HCT116 (cell line): ENCODE results near the gene SSUH2. TPM values are rescaled to one million over a fixed set of nuclear protein-coding genes. Genes with fewer than 3 reads are reported as not detected.
A peak's percentile ranks its signal among the peaks of the same experiment; 100 is the strongest.

Source experiments
- ATAC-seq: fragments of 200-7000 bp; cut with Tn5 transposase; 2 replicates; pipeline ENCODE4 v1.9.1; 2020; ENCODE audit warnings: mild to moderate bottlenecking, moderate library complexity
- BruUV-seq: library from RNA; stranded (reverse); fragments of 400-500 nt; replicated peaks from 2 replicates; lab custom pipeline; 2021; lab: Mats Ljungman, UMichigan
- CTCF ChIA-PET: fragments of 300-600 bp; sonication (Branson Sonifier 250); formaldehyde crosslinking; loops from one replicate; lab custom pipeline; 2021; ENCODE audit warnings: antibody characterized with exemption; lab: Charles Lee
- POLR2A ChIA-PET: fragments of 300-600, 350-600 bp; sonication (Branson Sonifier 250); formaldehyde crosslinking; loops from one replicate; lab custom pipeline; 2021; ENCODE audit warnings: antibody characterized with exemption; lab: Charles Lee
- RAD21 ChIA-PET, 2 experiments: fragments of 300-600 bp; sonication (Branson Sonifier 250); formaldehyde crosslinking; loops; one replicate each; lab custom pipeline; 2023; ENCODE audit warnings: low total read pairs in 2 of 2; ENCODE audit not compliant: uncharacterized antibody in 2 of 2, unreplicated experiment in 2 of 2, low non-redundant PET in 1 of 2; lab: Charles Lee
- DNase-seq: peaks from one replicate; pipeline ENCODE4 v3.0.0-alpha.2; 2010; ENCODE audit warnings: low read depth, low spot score
- H2AFZ ChIP-seq: fragments of 200-600 bp; shearing (Covaris generic), sonication (generic); 2 replicates; pipeline ENCODE4 v1.6.1; 2017; ENCODE audit warnings: low read depth, mixed run types, mixed read lengths, antibody characterized with exemption, low read length; ENCODE audit not compliant: poor library complexity, severe bottlenecking
- H3K27ac ChIP-seq: 2 replicates; pipeline ENCODE4 v1.5.1; 2012; ENCODE audit warnings: low read depth, low read length
- H3K27me3 ChIP-seq: fragments of 200-600 bp; sonication (generic); 2 replicates; pipeline ENCODE4 v1.6.1; 2016; ENCODE audit warnings: mixed run types, low read length, mixed read lengths; ENCODE audit not compliant: insufficient read depth
- H3K36me3 ChIP-seq, 2 experiments: fragments of 200-500 bp in 1 of 2; fragments of 200-600 bp in 1 of 2; sonication (Bioruptor generic) in 1 of 2; sonication (generic) in 1 of 2; 2 replicates each; pipeline versions ENCODE4 v1.5.1 to v1.6.1; 2014 to 2016; ENCODE audit warnings: low read length in 2 of 2, inconsistent platforms in 1 of 2, mixed read lengths in 1 of 2, mixed run types in 1 of 2; ENCODE audit not compliant: insufficient read depth in 2 of 2, control insufficient read depth in 1 of 2
- H3K4me1 ChIP-seq, 2 experiments: fragments of 200-600 bp in 1 of 2; sonication (generic) in 1 of 2; 2 replicates each; pipeline versions ENCODE4 v1.5.1 to v1.6.1; 2012 to 2017; ENCODE audit warnings: low read length in 2 of 2, inconsistent platforms in 1 of 2, mild to moderate bottlenecking in 1 of 2, mixed read lengths in 1 of 2, mixed run types in 1 of 2, moderate library complexity in 1 of 2; ENCODE audit not compliant: insufficient read depth in 2 of 2, control insufficient read depth in 1 of 2
- H3K4me2 ChIP-seq: fragments of 200-600 bp; sonication (generic); 2 replicates; pipeline ENCODE4 v1.6.1; 2017; ENCODE audit warnings: mixed run types, low read length, mixed read lengths
- H3K4me3 ChIP-seq, 2 experiments: fragments of 200-600 bp in 1 of 2; sonication (generic) in 1 of 2; replicated peaks in 1 of 2; 2 replicates each; pipeline ENCODE4 v1.5.1; 2011 to 2016; ENCODE audit warnings: low read length in 2 of 2, control low read depth in 1 of 2, low read depth in 1 of 2, mild to moderate bottlenecking in 1 of 2, mixed read lengths in 1 of 2, mixed run types in 1 of 2
- H3K79me2 ChIP-seq: fragments of 200-600 bp; sonication (generic); 2 replicates; pipeline ENCODE4 v1.6.1; 2017; ENCODE audit warnings: mild to moderate bottlenecking, mixed run types, low read length, moderate library complexity, mixed read lengths; ENCODE audit not compliant: insufficient read depth
- H3K9ac ChIP-seq: fragments of 200-600 bp; sonication (generic); 2 replicates; pipeline ENCODE4 v1.6.1; 2016; ENCODE audit warnings: low read length, mixed read lengths
- H3K9me2 ChIP-seq: fragments of 200-600 bp; sonication (generic), shearing (Covaris generic); 2 replicates; pipeline ENCODE4 v1.6.1; 2017; ENCODE audit warnings: mixed run types, mild to moderate bottlenecking, moderate library complexity; ENCODE audit not compliant: insufficient read depth
- H3K9me3 ChIP-seq, 2 experiments: fragments of 200-500 bp in 1 of 2; fragments of 200-600 bp in 1 of 2; sonication (Bioruptor generic) in 1 of 2; sonication (generic) in 1 of 2; 2 replicates each; pipeline ENCODE4 v1.6.1; 2014 to 2017; ENCODE audit warnings: low read length in 2 of 2, mixed read lengths in 2 of 2, inconsistent platforms in 1 of 2, low read depth in 1 of 2, mild to moderate bottlenecking in 1 of 2, mixed run types in 1 of 2, moderate library complexity in 1 of 2; ENCODE audit not compliant: control insufficient read depth in 1 of 2, insufficient read depth in 1 of 2
- H4K20me1 ChIP-seq: fragments of 200-600 bp; sonication (generic), shearing (Covaris generic); 2 replicates; pipeline ENCODE4 v1.6.1; 2017; ENCODE audit warnings: mixed run types, mild to moderate bottlenecking, moderate library complexity; ENCODE audit not compliant: insufficient read depth
- ATF3 ChIP-seq: IDR thresholded peaks from 2 replicates; pipeline ENCODE4 v1.6.1; 2012
- CEBPB ChIP-seq: IDR thresholded peaks from 2 replicates; pipeline ENCODE4 v1.6.1; 2012; ENCODE audit warnings: low read depth
- EGR1 ChIP-seq: IDR thresholded peaks from 2 replicates; pipeline ENCODE4 v1.6.1; 2012; ENCODE audit warnings: low read depth
- ELF1 ChIP-seq: IDR thresholded peaks from 2 replicates; pipeline ENCODE4 v1.6.1; 2012; ENCODE audit warnings: low read depth, borderline replicate concordance
- EZH2 ChIP-seq: fragments of 200-600 bp; sonication (generic); IDR thresholded peaks from 2 replicates; pipeline ENCODE4 v1.6.1; 2017; ENCODE audit warnings: antibody characterized with exemption, mixed run types
- EZH2phosphoT487 ChIP-seq: fragments of 200-600 bp; IDR thresholded peaks from 2 replicates; pipeline ENCODE4 v1.6.1; 2018; ENCODE audit warnings: antibody characterized with exemption, borderline replicate concordance
- FOSL1 ChIP-seq: IDR thresholded peaks from 2 replicates; pipeline ENCODE4 v1.6.1; 2012; ENCODE audit warnings: low read depth
- JUND ChIP-seq: IDR thresholded peaks from 2 replicates; pipeline ENCODE4 v1.6.1; 2012
- MAX ChIP-seq: IDR thresholded peaks from 2 replicates; pipeline ENCODE4 v1.6.1; 2012
- POLR2A ChIP-seq: IDR thresholded peaks from 2 replicates; pipeline ENCODE4 v1.7.0; 2011; ENCODE audit warnings: borderline replicate concordance; ENCODE audit not compliant: insufficient read depth, insufficient read length; ENCODE audit errors: extremely low read depth
- REST ChIP-seq: IDR thresholded peaks from 2 replicates; pipeline ENCODE4 v1.6.1; 2012; ENCODE audit warnings: low read depth
- SP1 ChIP-seq: IDR thresholded peaks from 2 replicates; pipeline ENCODE4 v1.6.1; 2012; ENCODE audit warnings: low read depth
- TCF7L2 ChIP-seq: IDR thresholded peaks from 2 replicates; pipeline ENCODE4 v1.7.0; 2011; ENCODE audit warnings: borderline replicate concordance, inconsistent platforms; ENCODE audit not compliant: insufficient read depth, insufficient read length; ENCODE audit errors: extremely low read depth
- YY1 ChIP-seq: IDR thresholded peaks from 2 replicates; pipeline ENCODE4 v1.6.1; 2011; ENCODE audit warnings: low read length, low read depth, moderate library complexity, mild to moderate bottlenecking; ENCODE audit not compliant: insufficient replicate concordance; ENCODE audit errors: extremely low read depth
- ZBTB33 ChIP-seq: IDR thresholded peaks from 2 replicates; pipeline ENCODE4 v1.6.1; 2011; ENCODE audit warnings: mild to moderate bottlenecking, low read length, moderate library complexity; ENCODE audit not compliant: insufficient replicate concordance; ENCODE audit errors: extremely low read depth
- ZFX ChIP-seq: fragments of 450-650 bp; IDR thresholded peaks from 2 replicates; pipeline ENCODE4 v1.6.1; 2017
- ZNF274 ChIP-seq: fragments of 200-500 bp; sonication (Bioruptor generic); IDR thresholded peaks from 2 replicates; pipeline ENCODE4 v1.6.1; 2014; ENCODE audit warnings: mild to moderate bottlenecking, low read depth, low read length, inconsistent platforms
- intact Hi-C: fragments of 100-400 bp; cut with micrococcal nuclease; formaldehyde crosslinking; loops from 2 replicates; pipeline ENCODE4 v1.10.0; 2022
- total RNA-seq: library from RNA; stranded (reverse); gene quantifications from one replicate; pipeline ENCODE4 v1.2.1, GENCODE V29; 2021; ENCODE audit not compliant: unreplicated experiment

Gene SSUH2
- total RNA-seq, 1 experiment from 2014 or later: 0.76 TPM

- H3K36me3 ChIP-seq: no peaks in the 10 kb centered on the region
- no peaks in the 10 kb centered on the region for H3K79me2 ChIP-seq
- no peaks in the 10 kb centered on the region for H4K20me1 ChIP-seq
- peak overlapping the region; percentile 66 for H2AFZ ChIP-seq
- H3K4me2 ChIP-seq: peak overlapping the region; percentile 67
- H3K9ac ChIP-seq: peak overlapping the region; percentile 24; the same call in 1 of the 2 replicates
- POLR2A ChIA-PET: no interaction called here
- no TSS peak for BruUV-seq
- H3K27me3 ChIP-seq: no peaks in the 10 kb centered on the region
- TF ChIP-seq CEBPB: no peak
- no peak for TF ChIP-seq TCF7L2
- no peak for TF ChIP-seq ZBTB33
- no peak for TF ChIP-seq ATF3
- no peak for TF ChIP-seq EZH2phosphoT487
- TF ChIP-seq JUND: no peak
- no peak for TF ChIP-seq EGR1
- TF ChIP-seq ZFX: no peak
- no peak for TF ChIP-seq ELF1
- TF ChIP-seq REST: no peak
- no peak for TF ChIP-seq SP1
- TF ChIP-seq POLR2A: no peak
- TF ChIP-seq FOSL1: no peak
- TF ChIP-seq YY1: no peak
- TF ChIP-seq MAX: no peak
- no peak for TF ChIP-seq ZNF274
- TF ChIP-seq EZH2: no peak
- TF ChIP-seq, all 23 proteins: peak for 0
- H3K9me3 ChIP-seq: no peaks in the 10 kb centered on the region
- H3K4me3 ChIP-seq: peak overlapping the region in 1 of 2 experiments; percentile 32; a peak in 1 of 4 replicates
- intact Hi-C loops: no loop called here
- no peak for ATAC-seq
- peaks cover 18 to 33% of the 10 kb centered on the region in 2 experiments for H3K4me1 ChIP-seq
- CTCF ChIA-PET: no interaction called here
- RAD21 ChIA-PET: no interaction called here
- DNase-seq: no peak
- H3K27ac ChIP-seq: no peak overlapping the region
- no peaks in the 10 kb centered on the region for H3K9me2 ChIP-seq
Measured at GRCh38 chr3:8657804-8658305, 13.3 kb upstream of the SSUH2 start.
